HCT116 (cell line): ENCODE measurements around the gene LACC1. TPM values are rescaled to one million over a fixed set of nuclear protein-coding genes. Genes with fewer than 3 reads are reported as not detected.

Source experiments
- ATAC-seq: fragments of 200-7000 bp; cut with Tn5 transposase; 2 replicates; pipeline ENCODE4 v1.9.1; 2020; ENCODE audit warnings: mild to moderate bottlenecking, moderate library complexity
- BruUV-seq: library from RNA; stranded (reverse); fragments of 400-500 nt; replicated peaks from 2 replicates; lab custom pipeline; 2021; lab: Mats Ljungman, UMichigan
- CTCF ChIA-PET: fragments of 300-600 bp; sonication (Branson Sonifier 250); formaldehyde crosslinking; loops from one replicate; lab custom pipeline; 2021; ENCODE audit warnings: antibody characterized with exemption; lab: Charles Lee
- POLR2A ChIA-PET: fragments of 300-600, 350-600 bp; sonication (Branson Sonifier 250); formaldehyde crosslinking; loops from one replicate; lab custom pipeline; 2021; ENCODE audit warnings: antibody characterized with exemption; lab: Charles Lee
- RAD21 ChIA-PET, 2 experiments: fragments of 300-600 bp; sonication (Branson Sonifier 250); formaldehyde crosslinking; loops; one replicate each; lab custom pipeline; 2023; ENCODE audit warnings: low total read pairs in 2 of 2; ENCODE audit not compliant: uncharacterized antibody in 2 of 2, unreplicated experiment in 2 of 2, low non-redundant PET in 1 of 2; lab: Charles Lee
- DNase-seq: peaks from one replicate; pipeline ENCODE4 v3.0.0-alpha.2; 2010; ENCODE audit warnings: low read depth, low spot score
- H2AFZ ChIP-seq: fragments of 200-600 bp; shearing (Covaris generic), sonication (generic); 2 replicates; pipeline ENCODE4 v1.6.1; 2017; ENCODE audit warnings: low read depth, mixed run types, mixed read lengths, antibody characterized with exemption, low read length; ENCODE audit not compliant: poor library complexity, severe bottlenecking
- H3K27ac ChIP-seq: 2 replicates; pipeline ENCODE4 v1.5.1; 2012; ENCODE audit warnings: low read depth, low read length
- H3K27me3 ChIP-seq: fragments of 200-600 bp; sonication (generic); 2 replicates; pipeline ENCODE4 v1.6.1; 2016; ENCODE audit warnings: mixed run types, low read length, mixed read lengths; ENCODE audit not compliant: insufficient read depth
- H3K36me3 ChIP-seq, 2 experiments: fragments of 200-500 bp in 1 of 2; fragments of 200-600 bp in 1 of 2; sonication (Bioruptor generic) in 1 of 2; sonication (generic) in 1 of 2; 2 replicates each; pipeline versions ENCODE4 v1.5.1 to v1.6.1; 2014 to 2016; ENCODE audit warnings: low read length in 2 of 2, inconsistent platforms in 1 of 2, mixed read lengths in 1 of 2, mixed run types in 1 of 2; ENCODE audit not compliant: insufficient read depth in 2 of 2, control insufficient read depth in 1 of 2
- H3K4me1 ChIP-seq, 2 experiments: fragments of 200-600 bp in 1 of 2; sonication (generic) in 1 of 2; 2 replicates each; pipeline versions ENCODE4 v1.5.1 to v1.6.1; 2012 to 2017; ENCODE audit warnings: low read length in 2 of 2, inconsistent platforms in 1 of 2, mild to moderate bottlenecking in 1 of 2, mixed read lengths in 1 of 2, mixed run types in 1 of 2, moderate library complexity in 1 of 2; ENCODE audit not compliant: insufficient read depth in 2 of 2, control insufficient read depth in 1 of 2
- H3K4me2 ChIP-seq: fragments of 200-600 bp; sonication (generic); 2 replicates; pipeline ENCODE4 v1.6.1; 2017; ENCODE audit warnings: mixed run types, low read length, mixed read lengths
- H3K4me3 ChIP-seq, 2 experiments: fragments of 200-600 bp in 1 of 2; sonication (generic) in 1 of 2; replicated peaks in 1 of 2; 2 replicates each; pipeline ENCODE4 v1.5.1; 2011 to 2016; ENCODE audit warnings: low read length in 2 of 2, control low read depth in 1 of 2, low read depth in 1 of 2, mild to moderate bottlenecking in 1 of 2, mixed read lengths in 1 of 2, mixed run types in 1 of 2
- H3K79me2 ChIP-seq: fragments of 200-600 bp; sonication (generic); 2 replicates; pipeline ENCODE4 v1.6.1; 2017; ENCODE audit warnings: mild to moderate bottlenecking, mixed run types, low read length, moderate library complexity, mixed read lengths; ENCODE audit not compliant: insufficient read depth
- H3K9ac ChIP-seq: fragments of 200-600 bp; sonication (generic); 2 replicates; pipeline ENCODE4 v1.6.1; 2016; ENCODE audit warnings: low read length, mixed read lengths
- H3K9me2 ChIP-seq: fragments of 200-600 bp; sonication (generic), shearing (Covaris generic); 2 replicates; pipeline ENCODE4 v1.6.1; 2017; ENCODE audit warnings: mixed run types, mild to moderate bottlenecking, moderate library complexity; ENCODE audit not compliant: insufficient read depth
- H3K9me3 ChIP-seq, 2 experiments: fragments of 200-500 bp in 1 of 2; fragments of 200-600 bp in 1 of 2; sonication (Bioruptor generic) in 1 of 2; sonication (generic) in 1 of 2; 2 replicates each; pipeline ENCODE4 v1.6.1; 2014 to 2017; ENCODE audit warnings: low read length in 2 of 2, mixed read lengths in 2 of 2, inconsistent platforms in 1 of 2, low read depth in 1 of 2, mild to moderate bottlenecking in 1 of 2, mixed run types in 1 of 2, moderate library complexity in 1 of 2; ENCODE audit not compliant: control insufficient read depth in 1 of 2, insufficient read depth in 1 of 2
- H4K20me1 ChIP-seq: fragments of 200-600 bp; sonication (generic), shearing (Covaris generic); 2 replicates; pipeline ENCODE4 v1.6.1; 2017; ENCODE audit warnings: mixed run types, mild to moderate bottlenecking, moderate library complexity; ENCODE audit not compliant: insufficient read depth
- CEBPB ChIP-seq: IDR thresholded peaks from 2 replicates; pipeline ENCODE4 v1.6.1; 2012; ENCODE audit warnings: low read depth
- ELF1 ChIP-seq: IDR thresholded peaks from 2 replicates; pipeline ENCODE4 v1.6.1; 2012; ENCODE audit warnings: low read depth, borderline replicate concordance
- EZH2phosphoT487 ChIP-seq: fragments of 200-600 bp; IDR thresholded peaks from 2 replicates; pipeline ENCODE4 v1.6.1; 2018; ENCODE audit warnings: antibody characterized with exemption, borderline replicate concordance
- FOSL1 ChIP-seq: IDR thresholded peaks from 2 replicates; pipeline ENCODE4 v1.6.1; 2012; ENCODE audit warnings: low read depth
- JUND ChIP-seq: IDR thresholded peaks from 2 replicates; pipeline ENCODE4 v1.6.1; 2012
- POLR2AphosphoS5 ChIP-seq: IDR thresholded peaks from 2 replicates; pipeline ENCODE4 v1.6.1; 2011; ENCODE audit warnings: mild to moderate bottlenecking, low read depth, low read length, moderate library complexity
- REST ChIP-seq: IDR thresholded peaks from 2 replicates; pipeline ENCODE4 v1.6.1; 2012; ENCODE audit warnings: low read depth
- SP1 ChIP-seq: IDR thresholded peaks from 2 replicates; pipeline ENCODE4 v1.6.1; 2012; ENCODE audit warnings: low read depth
- SRF ChIP-seq: IDR thresholded peaks from 2 replicates; pipeline ENCODE4 v1.6.1; 2012; ENCODE audit warnings: low read depth
- TCF7L2 ChIP-seq: IDR thresholded peaks from 2 replicates; pipeline ENCODE4 v1.7.0; 2011; ENCODE audit warnings: borderline replicate concordance, inconsistent platforms; ENCODE audit not compliant: insufficient read depth, insufficient read length; ENCODE audit errors: extremely low read depth
- YY1 ChIP-seq: IDR thresholded peaks from 2 replicates; pipeline ENCODE4 v1.6.1; 2011; ENCODE audit warnings: low read length, low read depth, moderate library complexity, mild to moderate bottlenecking; ENCODE audit not compliant: insufficient replicate concordance; ENCODE audit errors: extremely low read depth
- intact Hi-C: fragments of 100-400 bp; cut with micrococcal nuclease; formaldehyde crosslinking; loops from 2 replicates; pipeline ENCODE4 v1.10.0; 2022
- total RNA-seq: library from RNA; stranded (reverse); gene quantifications from one replicate; pipeline ENCODE4 v1.2.1, GENCODE V29; 2021; ENCODE audit not compliant: unreplicated experiment
- TF ChIP-seq, protein P1 (sequence below): IDR thresholded peaks from 2 replicates; pipeline ENCODE4 v1.6.1; 2011; ENCODE audit warnings: mild to moderate bottlenecking, low read length, moderate library complexity; ENCODE audit not compliant: insufficient replicate concordance; ENCODE audit errors: extremely low read depth
- TF ChIP-seq, protein P2 (sequence below), 3 experiments: fragments of 200-600 bp in 1 of 3; sonication (generic) in 1 of 3; IDR thresholded peaks in 2 of 3; conservative IDR thresholded peaks in 1 of 3; 2 replicates each; pipeline ENCODE4 v1.5.1; 2012 to 2017; ENCODE audit warnings: low read depth in 2 of 3, low read length in 2 of 3, antibody characterized with exemption in 1 of 3, borderline replicate concordance in 1 of 3, control low read depth in 1 of 3, mild to moderate bottlenecking in 1 of 3, mixed read lengths in 1 of 3, mixed run types in 1 of 3, moderate library complexity in 1 of 3; ENCODE audit not compliant: insufficient read depth in 1 of 3
- TF ChIP-seq, protein P3 (sequence below): IDR thresholded peaks from 2 replicates; pipeline ENCODE4 v1.6.1; 2012

LACC1 gene
- total RNA-seq, 1 experiment from 2014 or later, result 2.6 TPM

DNA sequence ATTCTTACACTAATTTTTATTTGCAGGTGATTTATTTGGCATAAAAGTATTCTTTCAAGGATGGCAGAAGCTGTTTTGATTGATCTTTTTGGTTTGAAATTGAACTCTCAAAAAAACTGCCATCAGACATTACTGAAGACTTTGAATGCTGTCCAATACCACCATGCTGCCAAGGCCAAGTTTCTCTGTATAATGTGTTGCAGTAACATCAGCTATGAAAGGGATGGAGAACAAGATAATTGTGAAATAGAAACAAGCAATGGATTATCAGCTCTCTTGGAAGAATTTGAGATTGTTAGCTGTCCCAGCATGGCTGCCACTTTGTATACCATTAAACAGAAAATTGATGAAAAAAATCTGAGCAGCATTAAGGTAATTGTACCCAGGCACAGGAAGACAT is 1.2 kb downstream of the LACC1 start (continued):
- TF ChIP-seq, protein P1, sequence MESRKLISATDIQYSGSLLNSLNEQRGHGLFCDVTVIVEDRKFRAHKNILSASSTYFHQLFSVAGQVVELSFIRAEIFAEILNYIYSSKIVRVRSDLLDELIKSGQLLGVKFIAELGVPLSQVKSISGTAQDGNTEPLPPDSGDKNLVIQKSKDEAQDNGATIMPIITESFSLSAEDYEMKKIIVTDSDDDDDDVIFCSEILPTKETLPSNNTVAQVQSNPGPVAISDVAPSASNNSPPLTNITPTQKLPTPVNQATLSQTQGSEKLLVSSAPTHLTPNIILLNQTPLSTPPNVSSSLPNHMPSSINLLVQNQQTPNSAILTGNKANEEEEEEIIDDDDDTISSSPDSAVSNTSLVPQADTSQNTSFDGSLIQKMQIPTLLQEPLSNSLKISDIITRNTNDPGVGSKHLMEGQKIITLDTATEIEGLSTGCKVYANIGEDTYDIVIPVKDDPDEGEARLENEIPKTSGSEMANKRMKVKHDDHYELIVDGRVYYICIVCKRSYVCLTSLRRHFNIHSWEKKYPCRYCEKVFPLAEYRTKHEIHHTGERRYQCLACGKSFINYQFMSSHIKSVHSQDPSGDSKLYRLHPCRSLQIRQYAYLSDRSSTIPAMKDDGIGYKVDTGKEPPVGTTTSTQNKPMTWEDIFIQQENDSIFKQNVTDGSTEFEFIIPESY, result no peak

GRCh38 chr13:43881580-43881979 is 1.9 kb downstream of the LACC1 start:
- RAD21 ChIA-PET, result interaction anchor here in 1 of 2 experiments (0.6 kb wide), 1 partner anchor 551 kb away, joined by 3 read pairs; no protein-coding TSS in a partner anchor
- Histone ChIP-seq H3K36me3 (no peaks in the 10 kb centered on the region), H4K20me1 (no peaks in the 10 kb centered on the region), H3K9me3 (no peaks in the 10 kb centered on the region), H3K79me2 (no peaks in the 10 kb centered on the region), H3K27me3 (no peaks in the 10 kb centered on the region), H3K4me3 (no peak overlapping the region), H3K9ac (no peak overlapping the region), H2AFZ (no peak overlapping the region), H3K4me1 (peaks cover 2 to 23% of the 10 kb centered on the region in 2 experiments; a peak in 2 of 4 replicates), H3K4me2 (no peak overlapping the region), H3K27ac (no peak overlapping the region), H3K9me2 (no peaks in the 10 kb centered on the region)
- CTCF ChIA-PET, result interaction anchor here (3.2 kb wide), 1 partner anchor 13 kb away, joined by 9 read pairs; no protein-coding TSS in a partner anchor
- no peak for ATAC-seq
- intact Hi-C loops, result no loop called here
- BruUV-seq, result no TSS peak
- POLR2A ChIA-PET, result no interaction called here
- DNase-seq, result no peak
- no peak for TF ChIP-seq TCF7L2
- no peak for TF ChIP-seq SRF
- no peak for TF ChIP-seq JUND
- no peak for TF ChIP-seq REST
- TF ChIP-seq, protein P2, sequence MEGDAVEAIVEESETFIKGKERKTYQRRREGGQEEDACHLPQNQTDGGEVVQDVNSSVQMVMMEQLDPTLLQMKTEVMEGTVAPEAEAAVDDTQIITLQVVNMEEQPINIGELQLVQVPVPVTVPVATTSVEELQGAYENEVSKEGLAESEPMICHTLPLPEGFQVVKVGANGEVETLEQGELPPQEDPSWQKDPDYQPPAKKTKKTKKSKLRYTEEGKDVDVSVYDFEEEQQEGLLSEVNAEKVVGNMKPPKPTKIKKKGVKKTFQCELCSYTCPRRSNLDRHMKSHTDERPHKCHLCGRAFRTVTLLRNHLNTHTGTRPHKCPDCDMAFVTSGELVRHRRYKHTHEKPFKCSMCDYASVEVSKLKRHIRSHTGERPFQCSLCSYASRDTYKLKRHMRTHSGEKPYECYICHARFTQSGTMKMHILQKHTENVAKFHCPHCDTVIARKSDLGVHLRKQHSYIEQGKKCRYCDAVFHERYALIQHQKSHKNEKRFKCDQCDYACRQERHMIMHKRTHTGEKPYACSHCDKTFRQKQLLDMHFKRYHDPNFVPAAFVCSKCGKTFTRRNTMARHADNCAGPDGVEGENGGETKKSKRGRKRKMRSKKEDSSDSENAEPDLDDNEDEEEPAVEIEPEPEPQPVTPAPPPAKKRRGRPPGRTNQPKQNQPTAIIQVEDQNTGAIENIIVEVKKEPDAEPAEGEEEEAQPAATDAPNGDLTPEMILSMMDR (IDR thresholded peaks at IDR 0.05 in 2 of 3, conservative IDR thresholded peaks at IDR 0.05 in 1 of 3; ENCODE audit: borderline replicate concordance in 1 of 3, insufficient read depth in 1 of 3, low read depth in 2 of 3, low read length in 2 of 3), result no peak
- TF ChIP-seq POLR2AphosphoS5, result no peak
- no peak for TF ChIP-seq CEBPB
- no peak for TF ChIP-seq YY1
- TF ChIP-seq, protein P3, sequence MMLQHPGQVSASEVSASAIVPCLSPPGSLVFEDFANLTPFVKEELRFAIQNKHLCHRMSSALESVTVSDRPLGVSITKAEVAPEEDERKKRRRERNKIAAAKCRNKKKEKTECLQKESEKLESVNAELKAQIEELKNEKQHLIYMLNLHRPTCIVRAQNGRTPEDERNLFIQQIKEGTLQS, result no peak
- TF ChIP-seq EZH2phosphoT487, result no peak
- TF ChIP-seq, protein P1, result no peak
- TF ChIP-seq ELF1, result no peak
- TF ChIP-seq SP1, result no peak
- TF ChIP-seq FOSL1, result no peak
